ENCODE data around the gene NFS1. TPM values are rescaled to one million over a fixed set of nuclear protein-coding genes. Genes with fewer than 3 reads are reported as not detected.
"Not testable (repeated sequence)": the region's sequence is repeated elsewhere in the genome, so short reads cannot be mapped to it uniquely, and the experiment has no call there.

NFS1 gene
- polyA plus RNA-seq, 1 donor (not counting 4 experiments of a cell fraction or from before 2014, with no cell fraction given): 39.6 TPM

- dilution Hi-C loops (cut with MboI; ENCODE audit: extremely low pct_ligation_motif_present, low sequenced_read_pairs): no loop called here
- TF ChIP-seq, protein P1, sequence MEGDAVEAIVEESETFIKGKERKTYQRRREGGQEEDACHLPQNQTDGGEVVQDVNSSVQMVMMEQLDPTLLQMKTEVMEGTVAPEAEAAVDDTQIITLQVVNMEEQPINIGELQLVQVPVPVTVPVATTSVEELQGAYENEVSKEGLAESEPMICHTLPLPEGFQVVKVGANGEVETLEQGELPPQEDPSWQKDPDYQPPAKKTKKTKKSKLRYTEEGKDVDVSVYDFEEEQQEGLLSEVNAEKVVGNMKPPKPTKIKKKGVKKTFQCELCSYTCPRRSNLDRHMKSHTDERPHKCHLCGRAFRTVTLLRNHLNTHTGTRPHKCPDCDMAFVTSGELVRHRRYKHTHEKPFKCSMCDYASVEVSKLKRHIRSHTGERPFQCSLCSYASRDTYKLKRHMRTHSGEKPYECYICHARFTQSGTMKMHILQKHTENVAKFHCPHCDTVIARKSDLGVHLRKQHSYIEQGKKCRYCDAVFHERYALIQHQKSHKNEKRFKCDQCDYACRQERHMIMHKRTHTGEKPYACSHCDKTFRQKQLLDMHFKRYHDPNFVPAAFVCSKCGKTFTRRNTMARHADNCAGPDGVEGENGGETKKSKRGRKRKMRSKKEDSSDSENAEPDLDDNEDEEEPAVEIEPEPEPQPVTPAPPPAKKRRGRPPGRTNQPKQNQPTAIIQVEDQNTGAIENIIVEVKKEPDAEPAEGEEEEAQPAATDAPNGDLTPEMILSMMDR (optimal IDR thresholded peaks at IDR 0.05 in 1 of 3, IDR thresholded peaks at IDR 0.05 in 1 of 3, conservative IDR thresholded peaks at IDR 0.05 in 1 of 3; ENCODE audit: extremely low read depth in 1 of 3, insufficient read depth in 2 of 3, low read length in 3 of 3): no peak
- no peak for TF ChIP-seq EZH2 (IDR thresholded peaks at IDR 0.05; ENCODE audit: low read length)
Observed at GRCh38 chr20:35724321-35725230, 25.4 kb upstream of the NFS1 start.

GRCh38 chr20:35723652-35724320, 24.6 kb upstream of the NFS1 start:
- H3K9ac ChIP-seq (ENCODE audit: control insufficient read depth, extremely low read depth, insufficient read depth, low read length); DNase-seq (ENCODE audit: low read depth, low spot score); dilution Hi-C loops (cut with MboI; ENCODE audit: extremely low pct_ligation_motif_present, low sequenced_read_pairs); FAIRE-seq; H3K9me1 ChIP-seq (ENCODE audit: control insufficient read depth, extremely low read depth, insufficient read depth, low read length); H3K4me3 ChIP-seq (ENCODE audit: control insufficient read depth in 2 of 3, extremely low read depth in 1 of 3, insufficient read depth in 2 of 3, low read depth in 1 of 3, low read length in 3 of 3); H2AFZ ChIP-seq (ENCODE audit: control insufficient read depth, low read length); H3K27me3 ChIP-seq (ENCODE audit: control insufficient read depth, extremely low read depth, insufficient read depth, low read length); H3K4me1 ChIP-seq (ENCODE audit: control insufficient read depth, extremely low read depth, insufficient read depth, low read length); H3K27ac ChIP-seq (ENCODE audit: control insufficient read depth, insufficient read depth, low read length); H3K4me2 ChIP-seq (ENCODE audit: control insufficient read depth, extremely low read depth, insufficient read depth, low read depth, low read length); H3K9me3 ChIP-seq (ENCODE audit: control insufficient read depth, low read depth, low read length): not testable (repeated sequence)
- peaks cover 36% of the 10 kb centered on the region for H4K20me1 ChIP-seq (ENCODE audit: control insufficient read depth, extremely low read depth, insufficient read depth, low read length)
- peaks cover 89% of the 10 kb centered on the region for H3K79me2 ChIP-seq (ENCODE audit: control insufficient read depth, insufficient read depth, low read length)
- H3K36me3 ChIP-seq (ENCODE audit: control insufficient read depth in 2 of 2, extremely low read depth in 1 of 2, insufficient read depth in 2 of 2, low read length in 2 of 2): peaks cover 45 to 66% of the 10 kb centered on the region in 2 experiments

More at GRCh38 chr20:35724321-35725230, 25.4 kb upstream of the NFS1 start:
- FAIRE-seq: no peak
- no peak overlapping the region for H2AFZ ChIP-seq (ENCODE audit: control insufficient read depth, low read length)
- peaks cover 89% of the 10 kb centered on the region for H3K79me2 ChIP-seq (ENCODE audit: control insufficient read depth, insufficient read depth, low read length)
- H3K9me1 ChIP-seq (ENCODE audit: control insufficient read depth, extremely low read depth, insufficient read depth, low read length): no peaks in the 10 kb centered on the region
- no peak for DNase-seq (ENCODE audit: low read depth, low spot score)
- no peak overlapping the region for H3K4me3 ChIP-seq (ENCODE audit: control insufficient read depth in 2 of 3, extremely low read depth in 1 of 3, insufficient read depth in 2 of 3, low read depth in 1 of 3, low read length in 3 of 3)
- H3K27ac ChIP-seq (ENCODE audit: control insufficient read depth, insufficient read depth, low read length): no peak overlapping the region
- H3K27me3 ChIP-seq (ENCODE audit: control insufficient read depth, extremely low read depth, insufficient read depth, low read length): no peaks in the 10 kb centered on the region
- H4K20me1 ChIP-seq (ENCODE audit: control insufficient read depth, extremely low read depth, insufficient read depth, low read length): peaks cover 37% of the 10 kb centered on the region
- H3K9me3 ChIP-seq (ENCODE audit: control insufficient read depth, low read depth, low read length): no peaks in the 10 kb centered on the region
- no peaks in the 10 kb centered on the region for H3K4me1 ChIP-seq (ENCODE audit: control insufficient read depth, extremely low read depth, insufficient read depth, low read length)
- peaks cover 45 to 66% of the 10 kb centered on the region in 2 experiments for H3K36me3 ChIP-seq (ENCODE audit: control insufficient read depth in 2 of 2, extremely low read depth in 1 of 2, insufficient read depth in 2 of 2, low read length in 2 of 2)
- H3K4me2 ChIP-seq (ENCODE audit: control insufficient read depth, extremely low read depth, insufficient read depth, low read depth, low read length): no peak overlapping the region
- no peak overlapping the region for H3K9ac ChIP-seq (ENCODE audit: control insufficient read depth, extremely low read depth, insufficient read depth, low read length)

DNA sequence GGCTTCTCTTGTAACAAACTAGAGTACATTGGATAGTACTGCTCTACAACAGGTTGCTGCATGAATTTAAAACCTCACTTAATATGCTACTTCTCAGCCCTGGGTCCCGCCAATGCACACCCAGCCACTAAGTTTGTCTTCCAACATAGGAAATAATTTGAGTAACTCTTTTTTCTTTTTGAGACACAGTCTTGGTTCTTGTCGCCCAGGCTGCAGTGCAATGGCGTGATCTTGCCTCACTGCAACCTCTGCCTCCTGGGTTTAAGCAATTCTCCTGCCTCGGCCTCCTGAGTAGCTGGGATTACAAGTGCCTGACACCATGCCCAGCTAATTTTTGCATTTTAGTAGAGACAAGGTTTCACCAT, 24.1 kb upstream of the NFS1 start:
- H3K9me3 ChIP-seq (ENCODE audit: control insufficient read depth, low read depth, low read length); H3K4me2 ChIP-seq (ENCODE audit: control insufficient read depth, extremely low read depth, insufficient read depth, low read depth, low read length); H3K4me1 ChIP-seq (ENCODE audit: control insufficient read depth, extremely low read depth, insufficient read depth, low read length); H3K27ac ChIP-seq (ENCODE audit: control insufficient read depth, insufficient read depth, low read length); dilution Hi-C loops (cut with MboI; ENCODE audit: extremely low pct_ligation_motif_present, low sequenced_read_pairs); DNase-seq (ENCODE audit: low read depth, low spot score); H3K27me3 ChIP-seq (ENCODE audit: control insufficient read depth, extremely low read depth, insufficient read depth, low read length); H2AFZ ChIP-seq (ENCODE audit: control insufficient read depth, low read length); H3K4me3 ChIP-seq (ENCODE audit: control insufficient read depth in 2 of 3, extremely low read depth in 1 of 3, insufficient read depth in 2 of 3, low read depth in 1 of 3, low read length in 3 of 3); H3K9ac ChIP-seq (ENCODE audit: control insufficient read depth, extremely low read depth, insufficient read depth, low read length); FAIRE-seq; H3K9me1 ChIP-seq (ENCODE audit: control insufficient read depth, extremely low read depth, insufficient read depth, low read length): not testable (repeated sequence)
- H3K79me2 ChIP-seq (ENCODE audit: control insufficient read depth, insufficient read depth, low read length): peaks cover 89% of the 10 kb centered on the region
- peaks cover 37% of the 10 kb centered on the region for H4K20me1 ChIP-seq (ENCODE audit: control insufficient read depth, extremely low read depth, insufficient read depth, low read length)
- peaks cover 44 to 66% of the 10 kb centered on the region in 2 experiments for H3K36me3 ChIP-seq (ENCODE audit: control insufficient read depth in 2 of 2, extremely low read depth in 1 of 2, insufficient read depth in 2 of 2, low read length in 2 of 2)

Data from keratinocyte (primary cell).